ENCODE results near the gene PRPH. TPM values are rescaled to one million over a fixed set of nuclear protein-coding genes. Genes with fewer than 3 reads are reported as not detected.
"Not testable (repeated sequence)": the region's sequence is repeated elsewhere in the genome, so short reads cannot be mapped to it uniquely, and the experiment has no call there.

The PRPH gene
- total and polyA plus RNA-seq, 2 donors: 0.28 to 1.6 TPM

DNA sequence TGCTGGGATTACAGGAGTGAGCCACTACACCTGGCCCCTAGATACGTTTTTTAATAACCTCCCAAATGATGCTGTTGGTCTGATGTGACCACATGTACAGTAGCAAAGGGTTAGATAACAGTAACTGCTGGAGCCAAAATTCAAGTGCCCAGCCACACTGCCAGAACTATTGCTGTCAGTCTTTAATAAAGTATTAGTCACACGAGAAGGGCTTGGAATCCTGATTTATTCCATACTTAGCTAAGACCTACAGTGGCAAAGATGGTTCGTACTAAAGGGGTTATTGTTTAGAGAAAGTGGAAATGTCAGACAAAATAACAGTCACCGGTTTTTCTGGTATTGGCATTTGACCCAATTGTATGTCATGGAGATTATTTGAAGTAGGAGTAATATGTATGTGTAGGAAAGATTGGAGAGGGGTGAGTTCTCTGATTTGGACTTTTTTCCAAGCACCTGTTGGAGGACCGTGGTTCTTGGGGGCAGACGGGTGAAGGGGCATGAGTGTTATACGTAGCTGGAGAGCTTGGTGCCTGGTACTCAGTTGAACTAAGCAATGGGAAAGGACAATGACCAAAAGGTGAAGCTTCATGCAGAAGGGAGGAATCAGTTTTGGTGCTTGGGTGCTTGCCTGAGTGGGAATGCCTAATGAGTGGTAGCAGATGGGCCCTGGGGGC lies 20.4 kb upstream of the PRPH start:
- Histone ChIP-seq H3K27ac (ENCODE audit: low read depth in 1 of 2, low read length in 1 of 2) (no peak overlapping the region), H3K36me3 (ENCODE audit: control insufficient read depth in 2 of 2, insufficient read depth in 2 of 2, low read length in 1 of 2) (peaks cover 36 to 39% of the 10 kb centered on the region in 2 donors), H3K9me3 (ENCODE audit: control insufficient read depth in 2 of 2, insufficient read depth in 1 of 2, low read length in 1 of 2) (no peaks in the 10 kb centered on the region), H3K4me1 (ENCODE audit: control insufficient read depth in 2 of 2, insufficient read depth in 2 of 2, low read length in 2 of 2) (no peaks in the 10 kb centered on the region), H3K4me3 (ENCODE audit: low read length in 2 of 2) (no peak overlapping the region), H3K27me3 (ENCODE audit: control insufficient read depth in 2 of 2, insufficient read depth in 1 of 2, low read length in 1 of 2) (peaks cover 0 to 8% of the 10 kb centered on the region in 2 donors)
- DNase-seq (ENCODE audit: low read depth in 6 of 9, low spot score in 9 of 9): no peak
- WGBS: 99% methylated on average over 7 of the region's 7 CpGs

DNA sequence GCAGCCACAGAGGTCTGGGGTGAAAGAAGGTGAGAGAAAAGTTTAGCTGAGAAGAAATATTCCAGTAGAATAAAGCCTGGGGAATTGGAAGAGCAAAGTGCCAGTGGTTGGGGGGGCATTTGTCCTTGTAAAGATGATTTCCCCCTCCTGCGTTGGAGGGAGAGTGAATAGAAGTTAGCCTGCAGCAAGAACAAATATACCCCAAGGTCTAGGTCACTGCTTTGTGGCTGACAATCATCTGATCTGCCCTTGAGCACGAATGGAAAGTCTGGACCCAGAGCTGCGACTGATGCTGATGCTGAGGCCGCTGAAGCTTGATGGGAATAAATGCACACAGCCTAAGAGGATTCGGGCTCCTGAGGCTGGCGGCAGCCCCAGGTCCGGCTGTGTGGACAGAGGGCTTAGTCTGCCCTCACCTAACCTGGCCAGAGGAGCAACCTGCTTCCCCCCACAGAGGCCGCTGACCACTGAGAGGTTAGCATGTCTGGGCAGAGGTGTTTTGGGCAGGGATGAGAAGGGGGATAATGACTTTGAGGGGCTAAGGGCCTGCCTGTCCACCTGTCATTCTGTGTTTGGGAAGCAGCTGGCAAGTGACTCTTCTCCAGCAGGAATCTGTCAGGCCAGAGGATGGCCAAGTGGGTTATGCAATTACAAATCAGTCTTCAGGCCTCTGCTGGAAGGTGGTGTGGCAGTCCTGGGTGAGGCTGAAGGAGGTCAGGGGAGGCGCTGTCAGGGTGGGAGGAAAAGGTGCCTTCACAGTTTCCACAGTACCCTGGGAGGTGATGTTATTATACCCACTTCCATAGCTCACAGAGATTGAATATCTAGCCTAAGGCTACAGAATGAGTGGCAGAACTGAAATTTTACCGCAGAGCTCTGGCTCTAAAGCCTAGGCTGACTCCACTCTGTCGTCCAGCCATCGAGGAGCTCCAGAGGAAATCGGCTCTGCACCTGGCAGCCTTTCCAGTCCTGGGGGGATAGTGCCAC lies 18.4 kb upstream of the PRPH start:
- no peak for DNase-seq (ENCODE audit: low read depth in 6 of 9, low spot score in 9 of 9)
- Histone ChIP-seq H3K9me3 (ENCODE audit: control insufficient read depth in 2 of 2, insufficient read depth in 1 of 2, low read length in 1 of 2) (no peaks in the 10 kb centered on the region), H3K36me3 (ENCODE audit: control insufficient read depth in 2 of 2, insufficient read depth in 2 of 2, low read length in 1 of 2) (peaks cover 17 to 19% of the 10 kb centered on the region in 2 donors), H3K27me3 (ENCODE audit: control insufficient read depth in 2 of 2, insufficient read depth in 1 of 2, low read length in 1 of 2) (peaks cover 0 to 19% of the 10 kb centered on the region in 2 donors), H3K27ac (ENCODE audit: low read depth in 1 of 2, low read length in 1 of 2) (no peak overlapping the region), H3K4me1 (ENCODE audit: control insufficient read depth in 2 of 2, insufficient read depth in 2 of 2, low read length in 2 of 2) (no peaks in the 10 kb centered on the region), H3K4me3 (ENCODE audit: low read length in 2 of 2) (no peak overlapping the region)
- WGBS: 97% methylated on average over 13 of the region's 13 CpGs

DNA sequence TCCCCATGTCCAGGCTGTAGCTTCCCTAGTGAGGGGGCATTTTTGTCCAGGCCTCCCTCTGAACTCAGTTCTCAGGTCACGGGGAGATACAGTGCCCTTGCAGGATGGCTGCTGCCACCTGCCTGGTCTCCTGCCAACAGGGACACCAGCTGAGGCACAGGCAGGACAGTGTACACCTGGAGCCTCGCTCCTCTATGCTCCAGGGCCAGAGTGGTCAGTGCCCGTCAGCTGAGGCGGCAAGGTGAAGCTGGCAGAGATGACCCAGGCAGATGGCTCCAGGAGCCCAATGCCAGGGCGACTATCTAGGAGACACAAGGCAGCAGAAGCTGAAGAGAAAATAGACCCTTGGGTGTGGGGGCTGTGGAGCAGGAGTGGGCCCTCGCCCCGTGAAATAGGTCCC lies 17.5 kb upstream of the PRPH start:
- no peak overlapping the region for H3K4me3 ChIP-seq (ENCODE audit: low read length in 2 of 2)
- no peak for DNase-seq (ENCODE audit: low read depth in 6 of 9, low spot score in 9 of 9)
- no peaks in the 10 kb centered on the region for H3K4me1 ChIP-seq (ENCODE audit: control insufficient read depth in 2 of 2, insufficient read depth in 2 of 2, low read length in 2 of 2)
- WGBS: 98% methylated on average over 7 of the region's 7 CpGs
- peaks cover 15 to 16% of the 10 kb centered on the region in 2 donors for H3K36me3 ChIP-seq (ENCODE audit: control insufficient read depth in 2 of 2, insufficient read depth in 2 of 2, low read length in 1 of 2)
- H3K9me3 ChIP-seq (ENCODE audit: control insufficient read depth in 2 of 2, insufficient read depth in 1 of 2, low read length in 1 of 2): no peaks in the 10 kb centered on the region
- peaks cover 0 to 25% of the 10 kb centered on the region in 2 donors for H3K27me3 ChIP-seq (ENCODE audit: control insufficient read depth in 2 of 2, insufficient read depth in 1 of 2, low read length in 1 of 2)
- no peak overlapping the region for H3K27ac ChIP-seq (ENCODE audit: low read depth in 1 of 2, low read length in 1 of 2)

DNA sequence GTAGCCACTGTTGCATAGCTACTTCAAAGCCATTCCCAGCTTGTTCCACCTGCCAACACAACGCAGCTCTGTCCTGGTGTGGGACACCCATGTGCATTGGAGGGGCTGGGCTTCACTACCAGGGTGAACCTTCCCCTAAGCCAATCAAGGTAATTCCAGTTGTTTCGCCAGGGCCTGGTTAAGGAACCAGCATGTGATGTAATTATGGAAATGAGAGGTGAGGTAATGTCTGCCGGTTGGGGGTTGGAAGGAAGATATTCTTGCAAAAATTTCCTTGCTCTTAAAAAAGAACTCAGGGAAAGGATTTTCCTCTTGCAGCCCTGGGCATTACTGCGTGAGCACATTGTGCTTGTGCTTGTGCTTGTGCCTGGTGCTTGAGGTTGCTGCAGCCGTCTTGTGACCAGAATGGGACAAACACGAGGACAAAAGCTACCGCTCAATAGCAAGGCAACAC lies 15.2 kb upstream of the PRPH start:
- H3K4me3 ChIP-seq (ENCODE audit: low read length in 2 of 2): no peak overlapping the region
- no peak overlapping the region for H3K27ac ChIP-seq (ENCODE audit: low read depth in 1 of 2, low read length in 1 of 2)
- H3K36me3 ChIP-seq (ENCODE audit: control insufficient read depth in 2 of 2, insufficient read depth in 2 of 2, low read length in 1 of 2): no peaks in the 10 kb centered on the region
- no peak for DNase-seq (ENCODE audit: low read depth in 6 of 9, low spot score in 9 of 9)
- peaks cover 0 to 40% of the 10 kb centered on the region in 2 donors for H3K27me3 ChIP-seq (ENCODE audit: control insufficient read depth in 2 of 2, insufficient read depth in 1 of 2, low read length in 1 of 2)
- WGBS: 90% methylated on average over 7 of the region's 7 CpGs
- H3K4me1 ChIP-seq (ENCODE audit: control insufficient read depth in 2 of 2, insufficient read depth in 2 of 2, low read length in 2 of 2): no peaks in the 10 kb centered on the region
- no peaks in the 10 kb centered on the region for H3K9me3 ChIP-seq (ENCODE audit: control insufficient read depth in 2 of 2, insufficient read depth in 1 of 2, low read length in 1 of 2)

DNA sequence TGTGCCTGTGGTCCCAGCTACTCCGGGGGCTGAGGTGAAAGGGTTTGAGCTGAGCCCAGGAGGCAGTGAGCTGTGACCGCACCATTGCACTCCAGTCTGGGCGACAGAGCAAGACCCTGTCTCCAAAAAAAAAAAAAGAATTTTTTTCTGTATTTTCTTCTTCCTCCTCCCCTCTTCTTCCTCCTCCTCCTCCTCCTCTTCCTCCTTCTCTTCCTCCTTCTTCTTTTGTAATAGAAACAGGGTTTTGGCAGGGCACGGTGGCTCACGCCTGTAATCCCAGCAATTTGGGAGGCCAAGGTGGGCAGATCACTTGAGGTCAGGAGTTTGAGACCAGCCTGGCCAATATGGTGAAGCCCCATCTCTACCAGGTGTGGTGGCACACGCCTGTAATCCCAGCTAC lies 14.4 kb upstream of the PRPH start:
- DNase-seq (ENCODE audit: low read depth in 6 of 9, low spot score in 9 of 9); H3K4me1 ChIP-seq (ENCODE audit: control insufficient read depth in 2 of 2, insufficient read depth in 2 of 2, low read length in 2 of 2); H3K27ac ChIP-seq (ENCODE audit: low read depth in 1 of 2, low read length in 1 of 2); H3K9me3 ChIP-seq (ENCODE audit: control insufficient read depth in 2 of 2, insufficient read depth in 1 of 2, low read length in 1 of 2); H3K36me3 ChIP-seq (ENCODE audit: control insufficient read depth in 2 of 2, insufficient read depth in 2 of 2, low read length in 1 of 2); H3K4me3 ChIP-seq (ENCODE audit: low read length in 2 of 2): not testable (repeated sequence)
- H3K27me3 ChIP-seq (ENCODE audit: control insufficient read depth in 2 of 2, insufficient read depth in 1 of 2, low read length in 1 of 2): peaks cover 0 to 45% of the 10 kb centered on the region in 2 donors
- 93% methylated on average over 6 of the region's 6 CpGs for WGBS

DNA sequence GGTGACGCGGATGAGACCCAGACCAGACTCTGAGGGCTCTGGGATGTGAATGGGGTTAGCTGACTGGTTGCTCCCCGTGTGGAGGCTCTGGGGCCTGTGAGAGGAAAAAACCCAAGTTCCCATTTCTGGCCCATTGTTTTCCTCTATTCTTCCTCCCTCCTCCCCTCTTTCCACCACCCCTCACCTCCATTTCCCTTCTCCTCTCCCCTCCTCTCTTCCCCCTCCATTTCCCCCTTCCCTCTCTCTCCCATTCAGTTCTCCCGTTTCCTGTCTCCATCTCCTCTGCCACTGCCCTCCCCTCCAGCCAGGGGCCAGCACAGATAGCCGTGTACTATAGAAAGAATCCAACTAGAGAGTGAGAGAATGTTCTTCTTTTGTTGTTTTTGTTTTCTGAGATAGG lies 12.6 kb upstream of the PRPH start:
- H3K9me3 ChIP-seq (ENCODE audit: control insufficient read depth in 2 of 2, insufficient read depth in 1 of 2, low read length in 1 of 2): no peaks in the 10 kb centered on the region
- 87% methylated on average over 5 of the region's 5 CpGs for WGBS

DNA sequence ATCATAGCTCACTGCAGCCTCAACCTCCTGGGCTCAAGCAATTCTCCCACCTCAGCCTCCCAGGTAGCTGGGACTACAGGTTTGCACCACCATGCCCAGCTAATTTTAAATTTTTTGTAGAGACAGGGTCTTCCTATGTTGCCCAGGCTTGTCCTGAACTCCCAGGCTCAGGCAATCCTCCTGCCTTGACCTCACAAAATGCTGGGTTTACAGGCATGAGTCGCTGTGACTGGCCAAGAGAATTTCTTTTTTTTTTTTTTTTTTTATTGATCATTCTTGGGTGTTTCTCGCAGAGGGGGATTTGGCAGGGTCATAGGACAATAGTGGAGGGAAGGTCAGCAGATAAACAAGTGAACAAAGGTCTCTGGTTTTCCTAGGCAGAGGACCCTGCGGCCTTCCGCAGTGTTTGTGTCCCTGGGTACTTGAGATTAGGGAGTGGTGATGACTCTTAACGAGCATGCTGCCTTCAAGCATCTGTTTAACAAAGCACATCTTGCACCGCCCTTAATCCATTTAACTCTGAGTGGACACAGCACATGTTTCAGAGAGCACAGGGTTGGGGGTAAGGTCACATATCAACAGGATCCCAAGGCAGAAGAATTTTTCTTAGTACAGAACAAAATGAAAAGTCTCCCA lies 12.1 kb upstream of the PRPH start:
- H3K4me3 ChIP-seq (ENCODE audit: low read length in 2 of 2); H3K27ac ChIP-seq (ENCODE audit: low read depth in 1 of 2, low read length in 1 of 2); H3K9me3 ChIP-seq (ENCODE audit: control insufficient read depth in 2 of 2, insufficient read depth in 1 of 2, low read length in 1 of 2); H3K4me1 ChIP-seq (ENCODE audit: control insufficient read depth in 2 of 2, insufficient read depth in 2 of 2, low read length in 2 of 2); H3K36me3 ChIP-seq (ENCODE audit: control insufficient read depth in 2 of 2, insufficient read depth in 2 of 2, low read length in 1 of 2); DNase-seq (ENCODE audit: low read depth in 6 of 9, low spot score in 9 of 9): not testable (repeated sequence)
- H3K27me3 ChIP-seq (ENCODE audit: control insufficient read depth in 2 of 2, insufficient read depth in 1 of 2, low read length in 1 of 2): peaks cover 2 to 54% of the 10 kb centered on the region in 2 donors
- 100% methylated on average over 3 of the region's 6 CpGs for WGBS

More for the DNA sequence above, 12.6 kb upstream of the PRPH start:
- no peak for DNase-seq (ENCODE audit: low read depth in 6 of 9, low spot score in 9 of 9)
- no peaks in the 10 kb centered on the region for H3K4me1 ChIP-seq (ENCODE audit: control insufficient read depth in 2 of 2, insufficient read depth in 2 of 2, low read length in 2 of 2)
- H3K27ac ChIP-seq (ENCODE audit: low read depth in 1 of 2, low read length in 1 of 2): no peak overlapping the region
- H3K36me3 ChIP-seq (ENCODE audit: control insufficient read depth in 2 of 2, insufficient read depth in 2 of 2, low read length in 1 of 2): no peaks in the 10 kb centered on the region
- H3K27me3 ChIP-seq (ENCODE audit: control insufficient read depth in 2 of 2, insufficient read depth in 1 of 2, low read length in 1 of 2): peaks cover 2 to 53% of the 10 kb centered on the region in 2 donors
- H3K4me3 ChIP-seq (ENCODE audit: low read length in 2 of 2): no peak overlapping the region

DNA sequence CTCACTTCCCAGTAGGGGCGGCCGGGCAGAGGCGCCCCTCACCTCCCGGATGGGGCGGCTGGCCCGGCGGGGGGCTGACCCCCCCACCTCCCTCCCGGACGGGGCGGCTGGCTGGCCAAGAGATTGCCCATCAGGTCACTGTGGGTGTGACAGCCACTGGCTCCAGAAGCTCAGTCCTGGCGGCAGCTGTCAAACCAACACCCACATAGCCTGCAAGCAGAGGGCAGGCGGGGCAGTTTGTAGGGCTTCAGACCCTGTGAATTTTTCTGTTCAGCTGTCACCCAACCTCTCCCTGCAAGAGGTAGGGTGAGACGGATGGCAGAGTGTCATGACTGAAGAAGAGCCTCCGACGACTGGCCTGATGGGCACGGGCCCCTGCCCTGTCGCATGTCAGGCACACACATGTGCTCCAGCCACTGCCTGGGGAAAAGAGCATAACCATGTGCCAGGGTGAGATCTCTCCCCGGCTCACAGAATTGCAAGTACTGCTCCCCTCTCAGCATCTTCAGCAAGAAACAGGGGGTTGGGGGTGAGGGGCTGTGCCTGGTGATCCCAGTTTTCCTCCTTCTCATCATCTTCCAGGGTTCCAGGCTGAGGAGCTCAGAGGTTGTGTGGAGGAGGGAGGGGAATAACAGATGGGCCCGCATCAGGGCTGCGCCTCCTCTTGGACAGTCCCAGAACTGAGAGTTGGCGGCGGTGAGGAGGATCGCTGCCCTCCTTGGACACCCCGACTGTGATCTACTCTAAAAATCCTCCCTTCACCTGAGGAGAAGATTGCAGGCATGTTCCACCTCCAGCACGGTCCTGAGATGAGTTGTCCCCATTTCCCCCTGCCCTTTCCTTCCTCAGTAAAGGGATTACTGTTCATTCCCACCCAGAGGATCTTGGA lies 11.2 kb upstream of the PRPH start:
- 93% methylated on average over 24 of the region's 25 CpGs for WGBS
- no peak overlapping the region for H3K4me3 ChIP-seq (ENCODE audit: low read length in 2 of 2)
- DNase-seq (ENCODE audit: low read depth in 6 of 9, low spot score in 9 of 9): no peak
- H3K36me3 ChIP-seq (ENCODE audit: control insufficient read depth in 2 of 2, insufficient read depth in 2 of 2, low read length in 1 of 2): no peaks in the 10 kb centered on the region
- H3K9me3 ChIP-seq (ENCODE audit: control insufficient read depth in 2 of 2, insufficient read depth in 1 of 2, low read length in 1 of 2): no peaks in the 10 kb centered on the region
- H3K27ac ChIP-seq (ENCODE audit: low read depth in 1 of 2, low read length in 1 of 2): no peak overlapping the region
- no peaks in the 10 kb centered on the region for H3K4me1 ChIP-seq (ENCODE audit: control insufficient read depth in 2 of 2, insufficient read depth in 2 of 2, low read length in 2 of 2)
- H3K27me3 ChIP-seq (ENCODE audit: control insufficient read depth in 2 of 2, insufficient read depth in 1 of 2, low read length in 1 of 2): peaks cover 8 to 62% of the 10 kb centered on the region in 2 donors

All from thymus (tissue), 11 donors.